Loucy (cell line): ENCODE measurements around the gene ZNHIT1.

Source experiments
- EZH2phosphoT487 ChIP-seq: fragments of 200-600 bp; IDR thresholded peaks from 2 replicates; pipeline ENCODE4 v1.6.1; 2018; ENCODE audit warnings: antibody characterized with exemption, mild to moderate bottlenecking, moderate library complexity, borderline replicate concordance
- TF ChIP-seq, protein P1 (sequence below): fragments of 200-600 bp; sonication (generic); conservative IDR thresholded peaks from 2 replicates; pipeline ENCODE4 v1.5.1; 2014; ENCODE audit warnings: mild to moderate bottlenecking, antibody characterized with exemption, low read length

DNA sequence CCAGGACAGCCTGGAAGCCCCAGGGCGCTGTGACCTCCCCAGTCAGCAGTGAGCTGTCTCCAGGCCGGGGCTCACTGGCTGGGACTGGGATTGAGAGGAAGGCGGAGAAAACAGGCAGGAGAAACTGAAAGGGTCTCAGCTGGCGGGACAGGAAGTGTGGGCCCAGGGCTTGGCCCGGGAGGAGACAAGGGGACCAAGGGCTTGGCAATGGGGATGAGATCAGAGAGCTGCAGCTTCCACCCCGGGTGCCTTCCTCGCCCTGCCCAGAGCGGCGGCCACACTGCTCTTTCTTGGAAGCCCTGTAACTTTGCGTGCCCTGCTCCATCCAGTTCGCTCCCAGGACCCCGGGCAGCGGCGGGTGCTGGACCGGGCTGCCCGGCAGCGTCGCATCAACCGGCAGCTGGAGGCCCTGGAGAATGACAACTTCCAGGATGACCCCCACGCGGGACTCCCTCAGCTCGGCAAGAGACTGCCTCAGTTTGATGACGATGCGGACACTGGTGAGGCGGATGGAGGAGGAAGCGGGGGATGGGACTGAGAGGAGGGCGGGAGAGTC lies 4.4 kb downstream of the ZNHIT1 start:
- TF ChIP-seq, protein P1, sequence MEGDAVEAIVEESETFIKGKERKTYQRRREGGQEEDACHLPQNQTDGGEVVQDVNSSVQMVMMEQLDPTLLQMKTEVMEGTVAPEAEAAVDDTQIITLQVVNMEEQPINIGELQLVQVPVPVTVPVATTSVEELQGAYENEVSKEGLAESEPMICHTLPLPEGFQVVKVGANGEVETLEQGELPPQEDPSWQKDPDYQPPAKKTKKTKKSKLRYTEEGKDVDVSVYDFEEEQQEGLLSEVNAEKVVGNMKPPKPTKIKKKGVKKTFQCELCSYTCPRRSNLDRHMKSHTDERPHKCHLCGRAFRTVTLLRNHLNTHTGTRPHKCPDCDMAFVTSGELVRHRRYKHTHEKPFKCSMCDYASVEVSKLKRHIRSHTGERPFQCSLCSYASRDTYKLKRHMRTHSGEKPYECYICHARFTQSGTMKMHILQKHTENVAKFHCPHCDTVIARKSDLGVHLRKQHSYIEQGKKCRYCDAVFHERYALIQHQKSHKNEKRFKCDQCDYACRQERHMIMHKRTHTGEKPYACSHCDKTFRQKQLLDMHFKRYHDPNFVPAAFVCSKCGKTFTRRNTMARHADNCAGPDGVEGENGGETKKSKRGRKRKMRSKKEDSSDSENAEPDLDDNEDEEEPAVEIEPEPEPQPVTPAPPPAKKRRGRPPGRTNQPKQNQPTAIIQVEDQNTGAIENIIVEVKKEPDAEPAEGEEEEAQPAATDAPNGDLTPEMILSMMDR, result no peak
- TF ChIP-seq EZH2phosphoT487, result no peak
